ENCODE data around the gene SSH2. TPM values are rescaled to one million over a fixed set of nuclear protein-coding genes. Genes with fewer than 3 reads are reported as not detected.

The SSH2 gene
- total and polyA plus RNA-seq, 4 donors, result 7.5 to 14.1 (median 11.2) TPM

DNA sequence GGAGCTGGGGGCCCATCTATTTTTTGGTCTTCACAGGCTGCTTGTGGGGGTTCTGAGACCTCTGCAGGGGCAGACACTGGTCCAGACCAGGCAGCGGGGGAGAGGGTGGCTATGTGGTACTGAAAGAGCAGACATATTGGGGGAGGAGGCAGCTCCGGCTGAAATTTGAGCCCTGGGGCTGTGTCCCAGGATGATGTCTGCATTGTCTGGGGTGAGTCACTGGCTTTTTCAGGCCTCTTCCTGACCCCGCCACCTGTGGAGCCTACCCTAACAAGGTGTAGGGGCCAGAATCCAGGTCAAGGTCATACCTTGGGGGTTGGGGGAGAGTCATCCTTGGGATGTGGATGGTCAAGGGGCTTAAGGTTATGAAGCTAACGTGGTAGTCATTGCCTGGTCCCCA, 309.8 kb downstream of the SSH2 start:
- no peak overlapping the region for H3K4me3 ChIP-seq (ENCODE audit: low read depth in 1 of 3, low read length in 3 of 3)
- peaks cover 14 to 41% (median 32%) of the 10 kb centered on the region in 4 donors for H3K4me1 ChIP-seq (ENCODE audit: control insufficient read depth in 4 of 4, insufficient read depth in 4 of 4, low read length in 3 of 4)
- no peak overlapping the region for H3K9ac ChIP-seq (ENCODE audit: low read depth in 1 of 2, low read length in 2 of 2)
- peaks cover 0 to 6% (median under 1%) of the 10 kb centered on the region in 4 donors for H3K27me3 ChIP-seq (ENCODE audit: control insufficient read depth in 4 of 4, insufficient read depth in 4 of 4, low read length in 3 of 4)
- WGBS, result 95% methylated on average over 4 of the region's 4 CpGs
- H3K36me3 ChIP-seq (ENCODE audit: control insufficient read depth in 4 of 4, insufficient read depth in 3 of 4, low read depth in 1 of 4, low read length in 3 of 4), result no peaks in the 10 kb centered on the region
- TF ChIP-seq FOXA2 (IDR thresholded peaks at IDR 0.05), result no peak
- TF ChIP-seq SP1 (IDR thresholded peaks at IDR 0.05), result no peak
- no peak for TF ChIP-seq EGR1 (IDR thresholded peaks at IDR 0.05; ENCODE audit: low read depth in 2 of 2)
- TF ChIP-seq, protein P1, sequence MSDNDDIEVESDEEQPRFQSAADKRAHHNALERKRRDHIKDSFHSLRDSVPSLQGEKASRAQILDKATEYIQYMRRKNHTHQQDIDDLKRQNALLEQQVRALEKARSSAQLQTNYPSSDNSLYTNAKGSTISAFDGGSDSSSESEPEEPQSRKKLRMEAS (IDR thresholded peaks at IDR 0.05), result no peak
- TF ChIP-seq, protein P2, sequence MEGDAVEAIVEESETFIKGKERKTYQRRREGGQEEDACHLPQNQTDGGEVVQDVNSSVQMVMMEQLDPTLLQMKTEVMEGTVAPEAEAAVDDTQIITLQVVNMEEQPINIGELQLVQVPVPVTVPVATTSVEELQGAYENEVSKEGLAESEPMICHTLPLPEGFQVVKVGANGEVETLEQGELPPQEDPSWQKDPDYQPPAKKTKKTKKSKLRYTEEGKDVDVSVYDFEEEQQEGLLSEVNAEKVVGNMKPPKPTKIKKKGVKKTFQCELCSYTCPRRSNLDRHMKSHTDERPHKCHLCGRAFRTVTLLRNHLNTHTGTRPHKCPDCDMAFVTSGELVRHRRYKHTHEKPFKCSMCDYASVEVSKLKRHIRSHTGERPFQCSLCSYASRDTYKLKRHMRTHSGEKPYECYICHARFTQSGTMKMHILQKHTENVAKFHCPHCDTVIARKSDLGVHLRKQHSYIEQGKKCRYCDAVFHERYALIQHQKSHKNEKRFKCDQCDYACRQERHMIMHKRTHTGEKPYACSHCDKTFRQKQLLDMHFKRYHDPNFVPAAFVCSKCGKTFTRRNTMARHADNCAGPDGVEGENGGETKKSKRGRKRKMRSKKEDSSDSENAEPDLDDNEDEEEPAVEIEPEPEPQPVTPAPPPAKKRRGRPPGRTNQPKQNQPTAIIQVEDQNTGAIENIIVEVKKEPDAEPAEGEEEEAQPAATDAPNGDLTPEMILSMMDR (IDR thresholded peaks at IDR 0.05; ENCODE audit: low read depth, low read length, missing input control), result no peak
- no peak for TF ChIP-seq HNF4G (IDR thresholded peaks at IDR 0.05)
- TF ChIP-seq TAF1 (conservative IDR thresholded peaks at IDR 0.05), result no peak
- TF ChIP-seq RAD21 (IDR thresholded peaks at IDR 0.05), result no peak
- TF ChIP-seq, protein P3, sequence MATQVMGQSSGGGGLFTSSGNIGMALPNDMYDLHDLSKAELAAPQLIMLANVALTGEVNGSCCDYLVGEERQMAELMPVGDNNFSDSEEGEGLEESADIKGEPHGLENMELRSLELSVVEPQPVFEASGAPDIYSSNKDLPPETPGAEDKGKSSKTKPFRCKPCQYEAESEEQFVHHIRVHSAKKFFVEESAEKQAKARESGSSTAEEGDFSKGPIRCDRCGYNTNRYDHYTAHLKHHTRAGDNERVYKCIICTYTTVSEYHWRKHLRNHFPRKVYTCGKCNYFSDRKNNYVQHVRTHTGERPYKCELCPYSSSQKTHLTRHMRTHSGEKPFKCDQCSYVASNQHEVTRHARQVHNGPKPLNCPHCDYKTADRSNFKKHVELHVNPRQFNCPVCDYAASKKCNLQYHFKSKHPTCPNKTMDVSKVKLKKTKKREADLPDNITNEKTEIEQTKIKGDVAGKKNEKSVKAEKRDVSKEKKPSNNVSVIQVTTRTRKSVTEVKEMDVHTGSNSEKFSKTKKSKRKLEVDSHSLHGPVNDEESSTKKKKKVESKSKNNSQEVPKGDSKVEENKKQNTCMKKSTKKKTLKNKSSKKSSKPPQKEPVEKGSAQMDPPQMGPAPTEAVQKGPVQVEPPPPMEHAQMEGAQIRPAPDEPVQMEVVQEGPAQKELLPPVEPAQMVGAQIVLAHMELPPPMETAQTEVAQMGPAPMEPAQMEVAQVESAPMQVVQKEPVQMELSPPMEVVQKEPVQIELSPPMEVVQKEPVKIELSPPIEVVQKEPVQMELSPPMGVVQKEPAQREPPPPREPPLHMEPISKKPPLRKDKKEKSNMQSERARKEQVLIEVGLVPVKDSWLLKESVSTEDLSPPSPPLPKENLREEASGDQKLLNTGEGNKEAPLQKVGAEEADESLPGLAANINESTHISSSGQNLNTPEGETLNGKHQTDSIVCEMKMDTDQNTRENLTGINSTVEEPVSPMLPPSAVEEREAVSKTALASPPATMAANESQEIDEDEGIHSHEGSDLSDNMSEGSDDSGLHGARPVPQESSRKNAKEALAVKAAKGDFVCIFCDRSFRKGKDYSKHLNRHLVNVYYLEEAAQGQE (IDR thresholded peaks at IDR 0.05), result no peak
- TF ChIP-seq JUND (IDR thresholded peaks at IDR 0.05), result no peak
- no peak for TF ChIP-seq FOXA1 (IDR thresholded peaks at IDR 0.05)
- TF ChIP-seq, protein P4, sequence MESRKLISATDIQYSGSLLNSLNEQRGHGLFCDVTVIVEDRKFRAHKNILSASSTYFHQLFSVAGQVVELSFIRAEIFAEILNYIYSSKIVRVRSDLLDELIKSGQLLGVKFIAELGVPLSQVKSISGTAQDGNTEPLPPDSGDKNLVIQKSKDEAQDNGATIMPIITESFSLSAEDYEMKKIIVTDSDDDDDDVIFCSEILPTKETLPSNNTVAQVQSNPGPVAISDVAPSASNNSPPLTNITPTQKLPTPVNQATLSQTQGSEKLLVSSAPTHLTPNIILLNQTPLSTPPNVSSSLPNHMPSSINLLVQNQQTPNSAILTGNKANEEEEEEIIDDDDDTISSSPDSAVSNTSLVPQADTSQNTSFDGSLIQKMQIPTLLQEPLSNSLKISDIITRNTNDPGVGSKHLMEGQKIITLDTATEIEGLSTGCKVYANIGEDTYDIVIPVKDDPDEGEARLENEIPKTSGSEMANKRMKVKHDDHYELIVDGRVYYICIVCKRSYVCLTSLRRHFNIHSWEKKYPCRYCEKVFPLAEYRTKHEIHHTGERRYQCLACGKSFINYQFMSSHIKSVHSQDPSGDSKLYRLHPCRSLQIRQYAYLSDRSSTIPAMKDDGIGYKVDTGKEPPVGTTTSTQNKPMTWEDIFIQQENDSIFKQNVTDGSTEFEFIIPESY (IDR thresholded peaks at IDR 0.05), result no peak
- TF ChIP-seq GABPA (IDR thresholded peaks at IDR 0.05 in 1 of 2, conservative IDR thresholded peaks at IDR 0.05 in 1 of 2), result no peak
- H3K9me3 ChIP-seq (ENCODE audit: control insufficient read depth in 4 of 4, low read length in 3 of 4), result no peaks in the 10 kb centered on the region
- H3K27ac ChIP-seq (ENCODE audit: low read depth in 1 of 2, low read length in 2 of 2), result no peak overlapping the region
- DNase-seq (ENCODE audit: low spot score), result no peak

DNA sequence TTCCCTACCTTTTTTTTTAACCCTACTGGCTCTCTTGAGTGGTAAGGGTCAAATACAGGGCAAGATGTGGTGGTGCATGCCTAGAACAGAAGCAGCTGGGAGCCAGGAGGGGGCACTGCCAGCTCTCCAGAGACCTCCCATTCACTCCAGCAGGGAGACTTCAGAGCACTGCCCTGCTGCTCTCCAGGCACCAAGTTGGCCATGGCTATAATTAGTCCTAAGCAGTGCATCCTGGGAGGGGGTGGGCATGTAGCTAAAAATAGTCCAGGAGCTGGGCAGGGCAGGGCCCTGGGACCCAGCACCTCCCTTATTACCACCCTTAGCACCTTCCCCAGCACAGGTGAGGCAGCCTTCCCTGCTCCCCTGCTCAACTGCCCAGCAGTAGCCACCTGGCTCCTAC, 310.8 kb downstream of the SSH2 start:
- H3K27me3 ChIP-seq (ENCODE audit: control insufficient read depth in 4 of 4, insufficient read depth in 4 of 4, low read length in 3 of 4), result peaks cover 0 to 10% (median under 1%) of the 10 kb centered on the region in 4 donors
- no peak for DNase-seq (ENCODE audit: low spot score)

More for the DNA sequence above, 310.8 kb downstream of the SSH2 start:
- Histone ChIP-seq H3K9me3 (ENCODE audit: control insufficient read depth in 4 of 4, low read length in 3 of 4) (no peaks in the 10 kb centered on the region), H3K9ac (ENCODE audit: low read depth in 1 of 2, low read length in 2 of 2) (no peak overlapping the region), H3K36me3 (ENCODE audit: control insufficient read depth in 4 of 4, insufficient read depth in 3 of 4, low read depth in 1 of 4, low read length in 3 of 4) (no peaks in the 10 kb centered on the region), H3K27ac (ENCODE audit: low read depth in 1 of 2, low read length in 2 of 2) (no peak overlapping the region), H3K4me1 (ENCODE audit: control insufficient read depth in 4 of 4, insufficient read depth in 4 of 4, low read length in 3 of 4) (peaks cover 14 to 47% (median 37%) of the 10 kb centered on the region in 4 donors), H3K4me3 (ENCODE audit: low read depth in 1 of 3, low read length in 3 of 3) (no peak overlapping the region)
- TF ChIP-seq, protein P2 (IDR thresholded peaks at IDR 0.05; ENCODE audit: low read depth, low read length, missing input control), result no peak
- TF ChIP-seq RXRA (IDR thresholded peaks at IDR 0.05), result no peak
- no peak for TF ChIP-seq NR2F2 (IDR thresholded peaks at IDR 0.05)
- TF ChIP-seq GABPA (IDR thresholded peaks at IDR 0.05 in 1 of 2, conservative IDR thresholded peaks at IDR 0.05 in 1 of 2), result no peak
- no peak for TF ChIP-seq RAD21 (IDR thresholded peaks at IDR 0.05)
- TF ChIP-seq, protein P1 (IDR thresholded peaks at IDR 0.05), result no peak
- TF ChIP-seq, protein P5, sequence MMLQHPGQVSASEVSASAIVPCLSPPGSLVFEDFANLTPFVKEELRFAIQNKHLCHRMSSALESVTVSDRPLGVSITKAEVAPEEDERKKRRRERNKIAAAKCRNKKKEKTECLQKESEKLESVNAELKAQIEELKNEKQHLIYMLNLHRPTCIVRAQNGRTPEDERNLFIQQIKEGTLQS (IDR thresholded peaks at IDR 0.05), result no peak
- no peak for TF ChIP-seq HNF4A (conservative IDR thresholded peaks at IDR 0.05)
- TF ChIP-seq, protein P3 (IDR thresholded peaks at IDR 0.05), result no peak
- no peak for TF ChIP-seq HNF4G (IDR thresholded peaks at IDR 0.05)
